ENCODE data around the gene ACTR5.

Gene ACTR5

DNA sequence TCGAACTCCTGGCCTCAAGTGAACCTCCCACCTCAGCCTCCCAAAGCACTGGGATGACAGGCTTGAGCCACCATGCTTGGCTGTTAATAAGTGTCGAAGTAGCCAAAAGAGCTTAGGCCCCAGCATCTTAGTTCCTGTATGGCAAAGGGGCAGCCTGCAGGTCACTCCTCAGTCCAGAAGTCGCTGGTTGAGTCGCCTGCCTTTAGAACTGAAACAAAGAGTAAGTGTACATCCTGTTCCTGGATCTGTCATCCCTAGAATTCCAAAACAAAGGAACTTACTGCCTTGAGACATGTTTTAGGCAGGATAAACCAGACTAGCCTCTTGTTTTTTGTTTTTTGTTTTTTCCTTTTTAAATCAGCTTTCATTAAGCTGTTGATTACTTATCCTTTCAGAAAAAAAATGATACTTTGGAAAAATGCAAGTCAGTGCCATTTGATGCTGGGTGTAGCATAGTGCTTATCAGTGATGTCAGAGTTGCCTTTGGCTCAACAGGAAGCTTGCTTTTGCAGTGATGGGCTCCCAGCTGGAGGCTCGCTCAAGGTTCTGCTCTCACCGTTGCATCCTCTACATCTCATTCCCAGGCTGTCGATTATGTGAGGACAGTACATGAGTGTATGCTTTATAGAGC lies 9.0 kb downstream of the ACTR5 start:
- no peak for TF ChIP-seq YY1 (IDR thresholded peaks at IDR 0.05; ENCODE audit: low read depth)

DNA sequence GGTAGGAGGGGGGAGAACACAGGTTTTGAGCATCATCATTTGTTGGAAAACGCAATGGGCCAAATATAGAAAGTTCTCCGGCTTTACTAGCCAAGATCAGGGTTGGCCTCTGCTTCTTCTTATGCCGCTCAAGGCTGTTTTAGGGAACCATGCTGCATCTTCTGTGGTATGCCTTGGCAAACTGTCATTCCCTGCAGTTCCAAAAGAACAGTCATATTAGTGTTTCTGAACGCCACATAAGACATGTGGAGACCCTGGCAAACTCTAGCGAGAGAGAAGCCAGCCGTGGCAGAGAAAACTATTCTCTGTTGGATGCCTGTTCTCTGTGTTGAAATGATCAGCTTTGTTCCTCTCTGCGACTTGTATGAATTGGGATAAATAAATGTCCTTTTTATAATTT lies 10.8 kb downstream of the ACTR5 start:
- TF ChIP-seq NFIC (IDR thresholded peaks at IDR 0.05) (no peak), EGR1 (IDR thresholded peaks at IDR 0.05) (no peak), TEAD4 (IDR thresholded peaks at IDR 0.05) (no peak), CREB1 (IDR thresholded peaks at IDR 0.05; ENCODE audit: low read depth) (no peak), ZBTB7A (IDR thresholded peaks at IDR 0.05; ENCODE audit: low read depth) (no peak), FOXM1 (IDR thresholded peaks at IDR 0.05; ENCODE audit: borderline replicate concordance, low read depth) (no peak), RAD21 (IDR thresholded peaks at IDR 0.05; ENCODE audit: low read depth) (no peak), TCF12 (IDR thresholded peaks at IDR 0.05; ENCODE audit: low read depth) (no peak), CEBPB (IDR thresholded peaks at IDR 0.05) (no peak), YY1 (IDR thresholded peaks at IDR 0.05; ENCODE audit: low read depth) (no peak), TAF1 (IDR thresholded peaks at IDR 0.05; ENCODE audit: low read depth) (no peak), EP300 (IDR thresholded peaks at IDR 0.05; ENCODE audit: borderline replicate concordance) (no peak)
- TF ChIP-seq, protein P1, sequence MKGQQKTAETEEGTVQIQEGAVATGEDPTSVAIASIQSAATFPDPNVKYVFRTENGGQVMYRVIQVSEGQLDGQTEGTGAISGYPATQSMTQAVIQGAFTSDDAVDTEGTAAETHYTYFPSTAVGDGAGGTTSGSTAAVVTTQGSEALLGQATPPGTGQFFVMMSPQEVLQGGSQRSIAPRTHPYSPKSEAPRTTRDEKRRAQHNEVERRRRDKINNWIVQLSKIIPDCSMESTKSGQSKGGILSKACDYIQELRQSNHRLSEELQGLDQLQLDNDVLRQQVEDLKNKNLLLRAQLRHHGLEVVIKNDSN (IDR thresholded peaks at IDR 0.05), result no peak
- TF ChIP-seq, protein P2, sequence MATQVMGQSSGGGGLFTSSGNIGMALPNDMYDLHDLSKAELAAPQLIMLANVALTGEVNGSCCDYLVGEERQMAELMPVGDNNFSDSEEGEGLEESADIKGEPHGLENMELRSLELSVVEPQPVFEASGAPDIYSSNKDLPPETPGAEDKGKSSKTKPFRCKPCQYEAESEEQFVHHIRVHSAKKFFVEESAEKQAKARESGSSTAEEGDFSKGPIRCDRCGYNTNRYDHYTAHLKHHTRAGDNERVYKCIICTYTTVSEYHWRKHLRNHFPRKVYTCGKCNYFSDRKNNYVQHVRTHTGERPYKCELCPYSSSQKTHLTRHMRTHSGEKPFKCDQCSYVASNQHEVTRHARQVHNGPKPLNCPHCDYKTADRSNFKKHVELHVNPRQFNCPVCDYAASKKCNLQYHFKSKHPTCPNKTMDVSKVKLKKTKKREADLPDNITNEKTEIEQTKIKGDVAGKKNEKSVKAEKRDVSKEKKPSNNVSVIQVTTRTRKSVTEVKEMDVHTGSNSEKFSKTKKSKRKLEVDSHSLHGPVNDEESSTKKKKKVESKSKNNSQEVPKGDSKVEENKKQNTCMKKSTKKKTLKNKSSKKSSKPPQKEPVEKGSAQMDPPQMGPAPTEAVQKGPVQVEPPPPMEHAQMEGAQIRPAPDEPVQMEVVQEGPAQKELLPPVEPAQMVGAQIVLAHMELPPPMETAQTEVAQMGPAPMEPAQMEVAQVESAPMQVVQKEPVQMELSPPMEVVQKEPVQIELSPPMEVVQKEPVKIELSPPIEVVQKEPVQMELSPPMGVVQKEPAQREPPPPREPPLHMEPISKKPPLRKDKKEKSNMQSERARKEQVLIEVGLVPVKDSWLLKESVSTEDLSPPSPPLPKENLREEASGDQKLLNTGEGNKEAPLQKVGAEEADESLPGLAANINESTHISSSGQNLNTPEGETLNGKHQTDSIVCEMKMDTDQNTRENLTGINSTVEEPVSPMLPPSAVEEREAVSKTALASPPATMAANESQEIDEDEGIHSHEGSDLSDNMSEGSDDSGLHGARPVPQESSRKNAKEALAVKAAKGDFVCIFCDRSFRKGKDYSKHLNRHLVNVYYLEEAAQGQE (IDR thresholded peaks at IDR 0.05; ENCODE audit: low read depth), result no peak
- TF ChIP-seq, protein P3, sequence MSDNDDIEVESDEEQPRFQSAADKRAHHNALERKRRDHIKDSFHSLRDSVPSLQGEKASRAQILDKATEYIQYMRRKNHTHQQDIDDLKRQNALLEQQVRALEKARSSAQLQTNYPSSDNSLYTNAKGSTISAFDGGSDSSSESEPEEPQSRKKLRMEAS (IDR thresholded peaks at IDR 0.05), result no peak

DNA sequence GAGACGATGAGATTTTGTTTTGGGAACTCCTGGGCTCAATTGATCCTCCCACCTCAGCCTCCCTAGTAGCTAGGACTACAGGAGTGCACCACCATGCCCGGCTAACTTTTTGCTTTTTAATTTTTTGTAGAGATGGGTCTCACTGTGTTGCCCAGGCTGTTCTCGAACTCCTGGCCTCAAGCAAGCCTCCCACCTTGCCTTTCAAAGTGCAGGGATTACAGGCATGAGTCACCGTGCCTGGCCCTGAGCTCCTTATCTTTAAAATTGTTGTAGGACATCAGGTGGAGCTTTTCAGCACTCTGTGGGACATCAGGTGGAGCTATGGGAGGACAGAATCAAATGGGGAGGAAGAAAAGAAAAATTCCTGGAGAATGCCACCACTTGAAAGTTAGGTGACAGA lies 12.7 kb downstream of the ACTR5 start:
- TF ChIP-seq, protein P3 (IDR thresholded peaks at IDR 0.05), result no peak
- TF ChIP-seq TAF1 (IDR thresholded peaks at IDR 0.05; ENCODE audit: low read depth), result no peak
- TF ChIP-seq EGR1 (IDR thresholded peaks at IDR 0.05), result no peak
- TF ChIP-seq RAD21 (IDR thresholded peaks at IDR 0.05; ENCODE audit: low read depth), result no peak
- TF ChIP-seq EP300 (IDR thresholded peaks at IDR 0.05; ENCODE audit: borderline replicate concordance), result no peak
- no peak for TF ChIP-seq YY1 (IDR thresholded peaks at IDR 0.05; ENCODE audit: low read depth)
- no peak for TF ChIP-seq CREB1 (IDR thresholded peaks at IDR 0.05; ENCODE audit: low read depth)
- TF ChIP-seq TCF12 (IDR thresholded peaks at IDR 0.05; ENCODE audit: low read depth), result no peak
- no peak for TF ChIP-seq NFIC (IDR thresholded peaks at IDR 0.05)
- TF ChIP-seq TEAD4 (IDR thresholded peaks at IDR 0.05), result no peak
- TF ChIP-seq, protein P1 (IDR thresholded peaks at IDR 0.05), result no peak
- TF ChIP-seq, protein P2 (IDR thresholded peaks at IDR 0.05; ENCODE audit: low read depth), result no peak
- no peak for TF ChIP-seq ZBTB7A (IDR thresholded peaks at IDR 0.05; ENCODE audit: low read depth)
- TF ChIP-seq CEBPB (IDR thresholded peaks at IDR 0.05), result no peak

DNA sequence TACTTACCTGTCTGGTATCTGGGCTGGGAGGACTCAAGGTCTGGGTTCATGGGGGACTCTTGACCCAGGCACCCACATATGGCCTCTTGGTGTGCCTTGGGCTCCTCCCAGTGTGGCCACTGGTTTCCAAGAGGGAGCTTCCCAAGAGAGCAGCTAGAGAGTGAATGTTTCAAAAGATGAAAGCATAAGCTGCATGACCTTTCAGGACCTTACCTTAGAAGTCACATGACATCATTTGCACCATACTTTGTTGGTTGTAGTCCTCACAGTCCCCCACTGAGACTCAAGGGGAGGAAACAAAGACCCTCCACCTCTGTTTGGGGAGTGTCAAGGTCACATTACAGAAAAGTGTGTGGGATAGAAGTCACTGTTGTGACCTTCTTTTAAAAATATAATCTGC lies 13.9 kb downstream of the ACTR5 start:
- TF ChIP-seq RAD21 (IDR thresholded peaks at IDR 0.05; ENCODE audit: low read depth) (no peak), EP300 (IDR thresholded peaks at IDR 0.05; ENCODE audit: borderline replicate concordance) (no peak), EGR1 (IDR thresholded peaks at IDR 0.05) (no peak), TEAD4 (IDR thresholded peaks at IDR 0.05) (no peak), ZBTB7A (IDR thresholded peaks at IDR 0.05; ENCODE audit: low read depth) (no peak), FOXM1 (IDR thresholded peaks at IDR 0.05; ENCODE audit: borderline replicate concordance, low read depth) (no peak), TAF1 (IDR thresholded peaks at IDR 0.05; ENCODE audit: low read depth) (no peak), YY1 (IDR thresholded peaks at IDR 0.05; ENCODE audit: low read depth) (no peak), CEBPB (IDR thresholded peaks at IDR 0.05) (no peak), CREB1 (IDR thresholded peaks at IDR 0.05; ENCODE audit: low read depth) (no peak)
- TF ChIP-seq, protein P3 (IDR thresholded peaks at IDR 0.05), result no peak
- TF ChIP-seq, protein P2 (IDR thresholded peaks at IDR 0.05; ENCODE audit: low read depth), result no peak
- TF ChIP-seq, protein P1 (IDR thresholded peaks at IDR 0.05), result no peak

All from Ishikawa (cell line).